ENCODE measurements around the gene SLC2A4.

SLC2A4 gene

DNA sequence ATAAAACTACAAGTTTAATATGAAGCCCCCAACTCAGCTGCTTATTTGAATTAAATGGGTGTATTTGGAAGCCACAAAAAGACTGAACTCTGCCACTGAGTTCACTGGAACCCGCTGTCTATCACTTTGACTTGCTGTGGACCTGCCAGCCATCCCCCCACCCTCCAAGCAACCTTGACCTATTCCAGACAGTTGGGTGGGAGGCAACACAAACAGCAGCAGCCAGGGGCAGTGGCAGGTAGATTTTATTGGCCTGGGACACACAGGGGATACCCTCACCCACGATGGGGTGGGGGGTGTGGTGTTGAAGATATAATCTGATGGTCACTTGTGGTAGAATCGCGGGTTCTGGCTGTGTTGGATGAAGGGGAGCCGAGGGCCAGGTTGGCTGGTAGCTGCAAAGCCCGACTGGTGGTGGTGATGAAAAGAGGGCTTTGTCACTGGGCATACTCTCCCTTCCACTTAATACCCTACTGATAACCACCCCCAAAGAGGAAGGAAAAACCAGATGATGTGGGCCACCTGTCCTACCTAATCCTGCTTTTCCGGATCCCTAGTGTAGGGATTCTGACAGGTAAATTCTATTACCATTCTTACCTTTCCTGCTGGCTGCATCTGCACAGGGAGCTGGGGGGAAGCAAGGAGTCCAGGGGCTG is 31.0 kb downstream of the SLC2A4 start:
- no peak for TF ChIP-seq POLR2A (IDR thresholded peaks at IDR 0.05; ENCODE audit: low read length)
- no peak for TF ChIP-seq GATA1 (IDR thresholded peaks at IDR 0.05; ENCODE audit: low read depth, low read length)

DNA sequence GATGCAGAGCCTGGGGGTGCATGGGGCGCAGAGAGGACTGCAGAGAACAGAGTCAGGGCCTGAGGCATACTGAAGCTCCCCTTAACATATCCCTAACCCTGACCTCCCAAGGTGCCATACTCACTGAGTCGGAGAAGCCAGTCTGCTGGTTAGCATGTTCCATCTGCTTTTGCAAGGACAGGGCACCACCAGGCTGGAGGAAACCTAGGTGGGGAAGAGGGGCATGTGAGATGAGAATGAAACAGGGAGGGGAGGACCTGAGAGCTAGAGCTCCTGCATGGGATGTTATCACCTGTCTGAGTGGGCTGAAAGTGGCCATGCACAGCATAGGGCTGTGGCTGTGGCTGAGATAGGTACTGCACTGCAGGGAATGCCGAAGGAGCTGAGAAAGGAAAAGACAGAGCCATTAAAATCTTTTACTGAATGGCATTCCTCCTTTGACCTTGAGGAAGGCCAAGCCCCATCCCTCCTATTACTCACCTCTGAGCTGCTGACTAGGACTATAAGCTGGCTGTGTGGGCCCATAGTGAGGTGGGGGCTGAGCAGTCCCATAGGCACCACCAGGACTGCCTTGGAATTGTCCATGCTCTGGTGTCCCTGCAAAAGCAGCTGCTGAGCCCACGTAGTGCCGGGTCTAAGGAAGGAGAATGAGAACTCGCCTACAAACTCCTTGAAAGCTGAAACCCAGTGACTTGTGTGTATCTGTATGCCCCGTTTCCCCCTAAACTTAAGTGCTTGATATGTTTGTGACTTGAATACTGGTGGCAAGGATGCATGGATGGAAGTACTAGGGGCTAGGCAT is 31.8 kb downstream of the SLC2A4 start:
- TF ChIP-seq POLR2A (IDR thresholded peaks at IDR 0.05; ENCODE audit: low read length) (peak; percentile 31), GATA1 (IDR thresholded peaks at IDR 0.05; ENCODE audit: low read depth, low read length) (no peak)
- no peak for DNase-seq

More for the DNA sequence above, 31.0 kb downstream of the SLC2A4 start:
- no peak for DNase-seq

DNA sequence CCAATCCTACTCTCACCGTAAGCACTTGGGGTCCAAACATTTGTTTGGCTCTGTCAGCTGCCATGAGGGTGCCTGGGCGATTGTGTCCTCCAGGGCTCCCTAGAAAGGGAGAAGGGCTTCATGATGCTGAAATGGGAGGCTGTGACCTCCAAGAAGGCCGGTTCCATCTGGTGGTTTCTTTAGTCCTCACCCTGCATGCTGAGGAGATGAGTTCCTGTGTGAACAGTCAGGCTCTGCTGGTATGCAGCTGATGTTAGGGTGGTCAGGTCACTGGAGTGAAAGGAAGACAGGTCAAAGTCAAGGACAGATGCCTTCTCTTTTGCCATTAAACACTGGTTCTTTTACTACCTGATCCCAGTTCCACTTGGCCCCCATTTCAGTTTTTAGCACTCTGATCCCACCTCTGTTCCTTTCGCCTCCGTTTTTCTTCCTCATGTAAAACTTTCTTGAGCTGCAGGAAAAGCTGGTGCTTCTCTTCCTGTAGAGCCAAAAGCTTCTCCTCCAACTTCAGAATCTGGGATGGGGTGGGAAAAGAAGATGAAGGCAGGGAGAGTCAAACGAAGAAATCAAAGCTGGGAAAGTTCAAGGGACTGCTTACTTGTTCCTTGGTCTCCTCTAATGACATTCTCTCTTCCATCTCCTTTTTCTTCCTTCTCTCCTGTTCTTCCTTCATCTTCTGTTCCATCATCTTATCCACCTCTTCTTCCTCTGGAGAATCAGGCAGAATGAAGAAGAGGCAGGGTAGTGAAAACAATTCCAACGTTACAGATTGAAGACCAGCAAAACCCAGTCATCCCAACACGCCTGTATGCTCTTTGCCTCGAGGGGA is 32.6 kb downstream of the SLC2A4 start:
- peak in 1 of 2 experiments; percentile 46 for DNase-seq
- TF ChIP-seq GATA1 (IDR thresholded peaks at IDR 0.05; ENCODE audit: low read depth, low read length) (no peak), POLR2A (IDR thresholded peaks at IDR 0.05; ENCODE audit: low read length) (no peak)

DNA sequence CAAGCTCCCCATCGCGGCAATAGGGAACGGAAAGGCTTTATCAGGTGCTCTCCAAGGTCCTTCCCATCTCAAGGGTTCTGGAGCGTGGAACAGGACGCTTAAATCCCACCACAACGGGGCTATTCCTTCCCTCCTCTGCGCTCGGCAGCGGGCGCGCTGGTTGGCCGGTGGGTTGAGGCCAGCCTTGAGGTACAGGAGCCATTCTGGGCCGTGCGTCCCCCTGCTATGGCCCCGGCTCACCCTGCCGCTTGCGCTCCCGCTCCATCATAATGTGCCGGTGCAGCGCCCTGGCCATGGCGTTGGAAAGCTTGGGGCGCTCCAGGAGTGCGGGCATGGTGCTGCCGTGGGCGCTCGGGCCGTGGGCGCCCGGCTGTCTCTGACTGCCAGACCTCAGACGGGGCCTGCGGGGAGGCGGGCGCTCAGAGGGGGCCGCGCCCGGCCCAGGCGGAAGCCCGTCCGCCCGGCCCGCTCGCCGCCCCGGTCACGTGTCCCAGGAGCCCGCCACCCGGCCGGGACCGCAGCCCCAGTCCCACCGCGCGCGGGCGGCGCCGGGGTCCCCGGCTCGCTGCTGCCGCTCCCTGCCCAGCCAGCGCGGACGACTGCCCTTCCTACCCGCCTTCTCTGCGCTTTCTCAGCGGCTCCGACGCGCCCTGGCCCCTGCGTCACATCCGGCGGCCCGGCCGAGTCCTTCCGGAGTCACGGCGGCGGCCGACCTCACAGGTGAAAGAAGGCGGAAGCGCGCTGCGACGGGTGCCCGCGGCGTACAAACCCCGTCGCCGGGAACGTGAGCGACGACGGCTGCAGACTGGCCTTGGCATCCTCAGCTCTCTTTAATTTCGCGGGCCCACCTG is 33.4 kb downstream of the SLC2A4 start, which contains the start of gene GPS2:
GPS2 (minus strand) TSS at position 642 of the 851 bp plus-strand sequence; CDS start at position 334, 308 bp downstream.
- peak; percentile 92 to 95 for DNase-seq
- TF ChIP-seq POLR2A (IDR thresholded peaks at IDR 0.05; ENCODE audit: low read length): peak; percentile 68
- no peak for TF ChIP-seq GATA1 (IDR thresholded peaks at IDR 0.05; ENCODE audit: low read depth, low read length)

DNA sequence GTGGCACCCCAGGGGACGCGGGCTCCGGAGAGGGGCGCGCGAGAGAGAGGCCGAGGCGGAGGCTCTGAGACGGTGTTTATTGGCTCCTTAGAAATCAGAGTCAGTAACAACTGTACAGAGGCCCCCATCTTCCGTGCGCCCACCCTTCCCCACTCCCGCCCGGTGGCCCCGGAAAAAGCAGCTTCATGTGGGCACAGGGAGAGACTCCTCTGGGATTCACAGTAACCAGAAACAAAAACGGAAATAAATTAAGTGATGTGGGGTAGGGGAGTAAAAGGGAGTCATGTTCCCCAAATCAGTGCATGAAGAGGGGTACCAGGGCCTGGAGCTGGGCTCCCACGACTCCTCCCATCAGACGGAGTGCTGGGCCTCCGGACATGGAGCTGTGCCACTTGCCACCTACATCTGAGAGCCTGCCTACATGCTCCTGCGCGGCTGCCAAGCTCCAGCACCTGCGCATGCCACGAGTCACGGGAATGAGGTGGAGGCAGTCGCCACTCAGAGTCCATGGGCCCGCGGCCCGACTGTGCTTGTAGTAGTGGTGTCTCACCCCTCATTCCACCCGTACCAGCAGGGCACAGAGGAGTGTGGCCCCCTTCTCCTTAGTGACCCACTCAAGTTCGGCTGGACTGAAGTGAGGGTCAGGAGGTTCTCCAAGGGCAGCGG is 34.2 kb downstream of the SLC2A4 start:
- TF ChIP-seq POLR2A (IDR thresholded peaks at IDR 0.05; ENCODE audit: low read length) (peak; percentile 34), GATA1 (IDR thresholded peaks at IDR 0.05; ENCODE audit: low read depth, low read length) (no peak)
- DNase-seq: no peak

DNA sequence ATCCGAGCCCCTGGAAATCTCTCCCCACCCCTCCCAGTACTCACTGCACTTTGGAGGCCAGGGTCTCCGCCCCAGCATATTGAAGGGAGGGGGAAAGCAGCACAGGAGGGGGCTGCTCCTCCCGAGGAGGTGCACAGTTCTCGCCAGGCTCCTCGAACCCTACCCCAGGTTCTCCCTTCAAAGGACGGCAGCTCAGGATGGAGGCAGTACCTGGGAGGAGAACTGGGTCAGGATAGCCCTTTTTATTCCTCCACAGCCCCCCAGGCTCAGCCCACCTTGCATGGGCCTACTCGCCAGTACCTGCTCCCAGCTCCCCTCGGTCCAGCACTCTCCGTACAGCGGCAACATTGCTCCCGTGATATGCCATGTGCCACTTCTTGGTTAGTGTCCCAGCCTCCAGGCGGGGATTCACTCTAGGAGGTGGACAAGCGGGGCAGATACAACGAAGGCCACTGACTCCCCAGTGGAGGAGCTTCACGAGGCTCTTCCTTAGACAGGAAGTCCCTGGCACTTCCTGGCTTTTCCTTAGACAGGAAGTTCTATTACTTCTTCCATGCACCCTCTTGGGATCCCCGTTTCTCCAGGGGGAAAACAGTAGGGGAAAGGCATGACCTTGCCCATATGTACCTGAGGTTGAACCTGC is 35.8 kb downstream of the SLC2A4 start:
- no peak for DNase-seq
- TF ChIP-seq POLR2A (IDR thresholded peaks at IDR 0.05; ENCODE audit: low read length) (no peak), GATA1 (IDR thresholded peaks at IDR 0.05; ENCODE audit: low read depth, low read length) (no peak)

DNA sequence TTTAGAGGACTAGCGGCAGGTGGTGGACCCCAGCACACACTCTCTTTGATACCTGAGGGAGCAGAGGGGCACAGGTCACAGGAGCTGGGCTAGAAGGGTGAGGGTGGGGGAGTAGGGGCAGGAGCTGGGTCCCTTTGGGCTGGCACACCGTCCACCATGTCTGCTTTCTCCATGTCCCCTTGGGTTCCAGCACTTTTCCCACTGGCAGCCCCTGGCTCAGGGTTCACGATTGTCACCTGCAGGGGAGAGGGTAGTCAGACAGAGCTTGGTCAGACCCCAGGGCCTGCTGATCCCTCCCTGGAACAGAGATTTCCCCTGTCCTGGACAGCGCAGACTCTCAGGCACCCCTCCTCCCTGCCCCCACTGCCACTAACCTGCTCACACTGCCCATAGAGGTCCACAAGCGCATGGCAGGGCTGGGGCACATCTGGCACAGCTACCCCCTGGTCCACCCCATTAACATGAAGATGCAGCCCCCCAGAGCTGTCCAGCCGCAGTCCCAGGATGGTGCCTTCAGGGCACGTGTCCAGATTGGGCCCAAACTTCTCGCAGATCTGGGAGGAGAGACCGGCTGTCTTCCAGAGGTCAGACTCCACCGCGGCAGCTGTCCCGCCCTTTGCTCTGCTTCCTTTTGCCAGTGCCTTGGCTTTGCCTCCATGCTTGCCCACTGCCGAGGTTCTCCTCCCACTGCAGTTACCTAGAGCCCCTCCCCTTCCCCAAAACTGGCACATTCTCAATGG is 36.8 kb downstream of the SLC2A4 start:
- no peak for DNase-seq
- TF ChIP-seq POLR2A (IDR thresholded peaks at IDR 0.05; ENCODE audit: low read length) (no peak), GATA1 (IDR thresholded peaks at IDR 0.05; ENCODE audit: low read depth, low read length) (no peak)

DNA sequence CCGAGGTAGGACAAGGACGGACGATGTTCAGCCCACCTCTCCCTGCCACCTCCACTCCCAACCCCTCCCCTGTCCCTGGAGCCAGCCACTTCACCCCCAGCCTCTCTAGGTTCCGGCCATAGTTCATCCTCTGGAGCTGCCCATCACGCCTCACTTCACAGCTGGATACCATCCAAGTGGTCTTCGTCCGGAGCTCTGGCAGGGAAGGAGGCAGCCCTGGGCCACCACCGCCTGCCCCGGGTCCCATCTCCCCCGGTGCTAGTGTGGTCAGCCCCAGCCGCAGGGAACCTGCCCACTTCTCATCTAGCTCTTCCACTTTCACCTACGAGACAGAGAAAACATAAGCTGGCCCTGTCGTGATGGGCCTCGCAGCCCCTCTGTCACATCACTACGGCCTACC is 39.9 kb downstream of the SLC2A4 start:
- DNase-seq: no peak
- TF ChIP-seq GATA1 (IDR thresholded peaks at IDR 0.05; ENCODE audit: low read depth, low read length): no peak
- TF ChIP-seq POLR2A (IDR thresholded peaks at IDR 0.05; ENCODE audit: low read length): no peak

DNA sequence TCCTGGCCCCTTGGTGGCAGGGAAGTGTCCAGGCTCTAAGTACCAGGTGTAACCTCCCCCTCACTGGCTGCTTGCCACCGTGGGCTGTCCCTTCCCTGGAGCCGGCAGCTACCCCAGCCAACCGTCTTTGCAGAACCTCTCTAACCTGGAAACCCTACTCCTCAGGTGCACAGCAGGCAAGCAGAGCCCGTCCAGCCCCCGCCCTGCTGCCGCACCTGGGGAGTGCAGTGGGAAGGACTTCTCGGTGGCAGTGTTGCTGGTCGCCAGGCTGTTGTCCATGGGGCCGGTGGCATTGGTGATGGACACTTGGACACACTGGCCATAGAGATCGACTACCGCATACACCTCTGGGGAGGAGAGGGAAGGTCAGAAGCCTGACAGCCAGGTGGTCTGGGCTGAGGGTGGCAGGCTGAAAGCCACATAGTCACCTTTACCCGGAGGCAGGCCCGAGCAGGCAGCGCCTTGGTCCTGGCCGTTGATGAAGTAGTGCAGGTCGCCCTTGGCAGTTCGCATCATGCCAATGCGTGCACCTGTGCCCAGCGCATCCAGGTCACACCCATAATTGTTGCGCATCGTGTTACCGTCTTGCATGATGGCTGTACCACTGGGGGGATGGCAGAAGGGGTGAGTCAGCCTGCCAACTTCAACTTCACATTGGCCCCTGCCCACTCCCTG is 41.1 kb downstream of the SLC2A4 start:
- TF ChIP-seq GATA1 (IDR thresholded peaks at IDR 0.05; ENCODE audit: low read depth, low read length): no peak
- no peak for TF ChIP-seq POLR2A (IDR thresholded peaks at IDR 0.05; ENCODE audit: low read length)
- DNase-seq: no peak

DNA sequence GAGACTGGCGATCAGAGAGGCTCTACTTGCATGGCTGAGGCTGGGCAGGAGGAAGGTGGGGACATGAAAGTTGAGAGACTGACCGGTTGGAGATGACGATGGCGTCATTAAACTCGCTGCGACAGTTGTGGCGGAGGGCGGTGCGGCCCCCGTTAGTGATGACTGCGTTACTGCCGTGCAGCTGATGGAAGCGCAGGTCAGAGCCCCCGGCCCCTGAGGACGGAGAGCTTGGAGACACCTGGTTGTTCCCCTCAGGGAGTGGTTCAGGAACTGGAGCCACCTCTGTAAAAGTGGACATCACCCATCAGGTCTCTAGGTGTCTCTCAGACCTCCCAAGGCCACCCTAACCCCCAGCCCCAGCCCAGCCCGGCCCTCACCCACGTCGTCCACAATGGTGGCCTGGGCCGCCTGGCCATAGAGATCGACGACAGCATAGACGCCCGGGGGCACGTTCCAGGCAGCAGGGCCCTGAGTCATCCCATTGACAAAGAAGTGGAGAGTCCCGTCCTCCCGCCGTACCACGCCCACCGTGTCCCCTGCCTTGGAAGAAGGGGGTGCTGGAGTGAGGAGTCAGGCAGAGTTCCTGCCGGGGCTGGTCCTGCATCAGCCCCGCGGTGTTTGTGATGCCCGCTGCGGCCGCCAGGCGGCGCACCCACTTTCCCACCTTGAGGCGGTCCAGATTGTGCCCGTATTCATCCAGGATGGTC is 42.4 kb downstream of the SLC2A4 start:
- DNase-seq: peak in 1 of 2 experiments; percentile 75

DNA sequence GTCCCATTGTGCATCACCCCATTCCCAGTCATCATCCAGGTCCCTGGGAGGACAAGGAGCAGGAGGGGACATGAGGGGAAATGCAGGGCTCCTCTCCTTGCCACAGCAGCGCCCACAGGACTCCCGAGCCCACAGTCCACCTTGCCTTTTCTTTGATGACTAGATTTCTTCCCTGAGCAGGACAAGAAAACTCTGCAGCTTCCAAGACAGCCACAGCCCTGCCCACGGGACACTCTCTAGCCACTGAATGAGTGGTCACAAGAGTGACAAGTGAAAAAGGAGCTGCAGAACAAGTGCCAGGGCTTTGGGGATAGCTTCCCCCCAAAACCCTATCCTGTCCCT is 42.9 kb downstream of the SLC2A4 start:
- no peak for DNase-seq
- TF ChIP-seq GATA1 (IDR thresholded peaks at IDR 0.05; ENCODE audit: low read depth, low read length) (no peak), POLR2A (IDR thresholded peaks at IDR 0.05; ENCODE audit: low read length) (no peak)

More for the DNA sequence above, 42.4 kb downstream of the SLC2A4 start:
- TF ChIP-seq GATA1 (IDR thresholded peaks at IDR 0.05; ENCODE audit: low read depth, low read length): no peak
- TF ChIP-seq POLR2A (IDR thresholded peaks at IDR 0.05; ENCODE audit: low read length): no peak

Data from erythroblast (primary cell).